Measurements from ENCODE around the gene RAB6C.
A peak's percentile ranks its signal among the peaks of the same experiment; 100 is the strongest.
"Not testable (repeated sequence)": the region's sequence is repeated elsewhere in the genome, so short reads cannot be mapped to it uniquely, and the experiment has no call there.

RAB6C gene

GRCh38 chr2:129979629-129980155 is at the start of gene RAB6C:
TSS of gene RAB6C (plus strand) at chr2:129979666. CDS start at chr2:129980116, 450 bp downstream.
- not testable (repeated sequence) for DNase-seq

GRCh38 chr2:129930451-129930850 is 49.0 kb upstream of the RAB6C start:
- no peak for DNase-seq

- not testable (repeated sequence) for DNase-seq
Observed at GRCh38 chr2:129933387-129933786, 46.1 kb upstream of the RAB6C start.

GRCh38 chr2:129934044-129934822 is 45.2 kb upstream of the RAB6C start:
- DNase-seq, result no peak

GRCh38 chr2:129935118-129935517 is 44.3 kb upstream of the RAB6C start:
- DNase-seq, result no peak

GRCh38 chr2:129936334-129936934 is 43.0 kb upstream of the RAB6C start:
- DNase-seq, result peak; percentile 51

- DNase-seq, result not testable (repeated sequence)
Observed at GRCh38 chr2:129938850-129939471, 40.5 kb upstream of the RAB6C start.

- not testable (repeated sequence) for DNase-seq
Observed at GRCh38 chr2:129943456-129943855, 36.0 kb upstream of the RAB6C start.

GRCh38 chr2:129945557-129945956 is 33.9 kb upstream of the RAB6C start:
- no peak for DNase-seq

- not testable (repeated sequence) for DNase-seq
Observed at GRCh38 chr2:129947712-129948111, 31.8 kb upstream of the RAB6C start.

GRCh38 chr2:129956171-129956570 is 23.3 kb upstream of the RAB6C start:
- DNase-seq, result not testable (repeated sequence)

GRCh38 chr2:129957891-129958290 is 21.6 kb upstream of the RAB6C start:
- DNase-seq, result no peak

GRCh38 chr2:129958736-129959135 is 20.7 kb upstream of the RAB6C start:
- not testable (repeated sequence) for DNase-seq

- DNase-seq, result not testable (repeated sequence)
Observed at GRCh38 chr2:129968605-129969004, 10.9 kb upstream of the RAB6C start.

- no peak for DNase-seq
Observed at GRCh38 chr2:129975016-129975774, 4.3 kb upstream of the RAB6C start.

GRCh38 chr2:129976969-129977368 is 2.5 kb upstream of the RAB6C start:
- DNase-seq, result not testable (repeated sequence)

GRCh38 chr2:129977986-129978385 is 1.5 kb upstream of the RAB6C start:
- no peak for DNase-seq

- not testable (repeated sequence) for DNase-seq
Observed at GRCh38 chr2:129980246-129980645, 780 bp downstream of the RAB6C start.

- not testable (repeated sequence) for DNase-seq
Observed at GRCh38 chr2:129981689-129982088, 2.2 kb downstream of the RAB6C start.

- DNase-seq, result no peak
Observed at GRCh38 chr2:129984426-129984825, 5.0 kb downstream of the RAB6C start.

GRCh38 chr2:129992415-129993006 is 13.0 kb downstream of the RAB6C start:
- not testable (repeated sequence) for DNase-seq

- DNase-seq, result not testable (repeated sequence)
Observed at GRCh38 chr2:129993151-129993550, 13.7 kb downstream of the RAB6C start.
